Spleen (tissue), 11 donors: ENCODE results near the gene AUP1. TPM values are rescaled to one million over a fixed set of nuclear protein-coding genes. Genes with fewer than 3 reads are reported as not detected.

ENCODE experiments used
- DNase-seq: peaks from one replicate; pipeline ENCODE4 v3.0.0-alpha.2; 2020
- H3K27ac ChIP-seq, 8 donors: fragments of 200-600 bp; sonication (generic) in 7 of 8; 1 replicate in 4 of 8; 2 replicates in 4 of 8; pipeline versions ENCODE4 v1.5.0 to v1.8.0; 2016 to 2021; ENCODE audit warnings: inconsistent platforms in 4 of 8, mild to moderate bottlenecking in 4 of 8, moderate library complexity in 1 of 8
- H3K27me3 ChIP-seq, 7 donors: fragments of 200-600 bp; sonication (generic) in 6 of 7; replicated peaks in 1 of 7; 1 replicate in 4 of 7; 2 replicates in 3 of 7; pipeline versions ENCODE4 v1.5.0 to v1.8.0; 2016 to 2021; ENCODE audit warnings: inconsistent platforms in 3 of 7, mild to moderate bottlenecking in 1 of 7
- H3K36me3 ChIP-seq, 6 donors: fragments of 200-600 bp; sonication (generic) in 5 of 6; 1 replicate in 4 of 6; 2 replicates in 2 of 6; pipeline versions ENCODE4 v1.5.0 to v1.8.0; 2016 to 2021; ENCODE audit warnings: inconsistent platforms in 2 of 6
- H3K4me1 ChIP-seq, 6 donors: fragments of 200-600 bp; sonication (generic) in 5 of 6; 1 replicate in 3 of 6; 2 replicates in 3 of 6; pipeline versions ENCODE4 v1.5.0 to v1.8.0; 2016 to 2021; ENCODE audit warnings: inconsistent platforms in 3 of 6
- H3K4me3 ChIP-seq, 8 donors: fragments of 200-600 bp; sonication (generic) in 7 of 8; 1 replicate in 4 of 8; 2 replicates in 4 of 8; pipeline versions ENCODE4 v1.5.0 to v1.8.0; 2016 to 2021; ENCODE audit warnings: inconsistent platforms in 4 of 8, mild to moderate bottlenecking in 4 of 8, moderate library complexity in 2 of 8
- H3K9me3 ChIP-seq, 8 donors: fragments of 200-600 bp; sonication (generic) in 7 of 8; 1 replicate in 4 of 8; 2 replicates in 4 of 8; pipeline versions ENCODE4 v1.5.0 to v1.8.0; 2016 to 2021; ENCODE audit warnings: inconsistent platforms in 4 of 8
- CTCF ChIP-seq, 11 experiments: fragments of 200-600 bp in 7 of 11; fragments of 450-650 bp in 4 of 11; sonication (generic) in 4 of 11; IDR thresholded peaks in 8 of 11; conservative IDR thresholded peaks in 3 of 11; 1 replicate in 7 of 11; 2 replicates in 4 of 11; pipeline versions ENCODE4 v1.4.0 to v1.8.0; 2016 to 2021; ENCODE audit warnings: antibody characterized with exemption in 11 of 11, inconsistent platforms in 4 of 11, mild to moderate bottlenecking in 1 of 11
- POLR2A ChIP-seq, 3 donors: fragments of 450-650 bp; IDR thresholded peaks; one replicate each; pipeline ENCODE4 v1.5.1; 2017; ENCODE audit warnings: antibody characterized with exemption in 3 of 3, mild to moderate bottlenecking in 1 of 3
- POLR2AphosphoS5 ChIP-seq, 3 donors: sonication (generic); formaldehyde crosslinking; IDR thresholded peaks; one replicate each; pipeline ENCODE4 v1.5.1; 2017; ENCODE audit warnings: antibody characterized with exemption in 3 of 3
- WGBS, 5 donors: extraction: QIAGEN DNeasy Blood & Tissue Kit in 3 of 5; methylation state at CpG; one replicate each; pipeline versions ENCODE4 v1.1.5 to v1.1.7; 2013 to 2018; 5-methylcytosine and 5-hydroxymethylcytosine counted together
- intact Hi-C: fragments of 100-400 bp; cut with DNase I; formaldehyde crosslinking; loops from one replicate; pipeline ENCODE4 v1.15.0; 2023; ENCODE audit warnings: low total_unique reads
- polyA plus RNA-seq, 3 donors: library from polyadenylated mRNA; stranded (reverse); fragments of 200-250 nt; gene quantifications; one replicate each; pipeline ENCODE4 v1.2.1, GENCODE V29; 2013
- total RNA-seq, 7 donors: library from RNA; depleted of rRNA in 3 of 7; stranded (reverse); fragments of >200 nt in 3 of 7; fragmentation: NEBNext Ultra II Directional in 4 of 7; extraction: Animal tissue kit (Norgen Biotek cat#: 25700) in 4 of 7; gene quantifications; one replicate each; pipeline versions ENCODE4 v1.1.0 to v1.2.1, GENCODE V29; 2016 to 2021
- donor health status: healthy with polysubstance abuse.
- donor health status: DM: no; HTN: no; CAD: no; lungs with moderate emphysema.
- donor health status: DM: no; HTN: no; CAD: no.
- donor health status: Bipolar disorder and iron deficiency.
- donor health status: healthy.
- donor health status: DM: no; HTN: no; CAD: no.
- donor health status: DM: yes; HTN: yes; CAD: no.

The AUP1 gene
- total and polyA plus RNA-seq, 10 donors, result 107 to 226 (median 135) TPM

GRCh38 chr2:74530239-74531187 is 1.0 kb upstream of the AUP1 start:
- H3K36me3 ChIP-seq, result peaks cover 0 to 63% (median 40%) of the 10 kb centered on the region in 6 donors
- intact Hi-C loops, result no loop called here
- H3K4me3 ChIP-seq, result peak overlapping the region; percentile 83 to 98 (median 89)
- TF ChIP-seq POLR2A (IDR thresholded peaks at IDR 0.05) (peak in 1 of 3 donors; percentile 5), CTCF (IDR thresholded peaks at IDR 0.05 in 8 of 11, conservative IDR thresholded peaks at IDR 0.05 in 3 of 11) (no peak), POLR2AphosphoS5 (IDR thresholded peaks at IDR 0.05) (peak; percentile 59 to 74 (median 74))
- peak overlapping the region; percentile 90 to 98 (median 95) for H3K27ac ChIP-seq
- H3K27me3 ChIP-seq, result no peaks in the 10 kb centered on the region
- peaks cover 20 to 59% (median 38%) of the 10 kb centered on the region in 6 donors for H3K4me1 ChIP-seq
- DNase-seq, result peak; percentile 93
- no peaks in the 10 kb centered on the region for H3K9me3 ChIP-seq
- WGBS, 5 donors, result 1 to 3% (median 2%) methylated on average over 45 to 54 of the region's 54 CpGs

DNA sequence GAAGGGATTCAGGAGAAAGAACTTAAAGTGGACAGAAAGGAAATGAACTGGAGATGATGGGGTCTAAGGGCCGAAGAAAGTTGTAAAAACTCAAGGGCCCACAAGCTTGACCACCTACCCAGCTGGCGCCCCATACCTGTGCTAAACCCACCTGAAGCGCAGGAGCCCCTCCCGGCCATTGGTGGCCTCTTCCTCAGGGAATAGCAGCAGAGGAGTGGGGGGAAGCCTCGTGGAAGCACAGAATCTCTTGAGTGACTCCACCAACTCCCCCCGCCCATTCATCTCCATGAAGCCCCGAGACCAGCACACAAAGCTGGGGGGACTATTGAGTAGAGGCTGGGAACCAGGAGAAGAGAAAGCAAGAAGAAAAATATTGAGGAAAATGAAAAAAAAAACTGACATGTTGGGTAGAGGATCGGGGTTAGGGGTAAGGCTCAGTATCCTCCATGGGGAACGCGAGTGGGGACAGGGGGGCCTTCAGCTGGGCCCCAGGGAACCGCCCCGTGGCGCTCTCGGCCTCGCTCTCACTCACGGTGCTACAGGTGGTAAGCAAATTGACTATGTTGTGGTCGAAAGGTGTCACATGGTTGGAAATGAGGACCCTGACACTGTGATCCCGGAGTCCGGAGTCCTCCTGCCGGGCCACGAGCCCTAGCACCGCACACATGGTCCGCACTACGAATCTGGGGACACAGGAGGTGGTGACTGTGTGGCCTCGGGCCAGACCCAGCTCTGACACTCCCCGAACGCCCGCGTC is 728 bp downstream of the AUP1 start:
- 15 to 20% (median 17%) methylated on average over 26 to 29 of the region's 29 CpGs for WGBS, 5 donors
- peak overlapping the region; percentile 83 to 98 (median 89) for H3K4me3 ChIP-seq

GRCh38 chr2:74527741-74528140 is 1.8 kb downstream of the AUP1 start:
- Histone ChIP-seq H3K4me3 (peak overlapping the region in 1 of 8 donors; percentile 86), H3K4me1 (peaks cover 20 to 58% (median 38%) of the 10 kb centered on the region in 6 donors), H3K36me3 (peaks cover 0 to 57% (median 35%) of the 10 kb centered on the region in 6 donors), H3K9me3 (no peaks in the 10 kb centered on the region), H3K27ac (no peak overlapping the region), H3K27me3 (no peaks in the 10 kb centered on the region)
- no peak for DNase-seq
- no peak for TF ChIP-seq POLR2AphosphoS5 (IDR thresholded peaks at IDR 0.05)
- no peak for TF ChIP-seq CTCF (IDR thresholded peaks at IDR 0.05 in 8 of 11, conservative IDR thresholded peaks at IDR 0.05 in 3 of 11)
- no peak for TF ChIP-seq POLR2A (IDR thresholded peaks at IDR 0.05)
- intact Hi-C loops, result no loop called here
- WGBS, 5 donors, result 91 to 98% (median 95%) methylated on average over 9 of the region's 9 CpGs

More for the DNA sequence above, 728 bp downstream of the AUP1 start:
- intact Hi-C loops, result no loop called here
- DNase-seq, result no peak
- Histone ChIP-seq H3K4me1 (peaks cover 20 to 59% (median 38%) of the 10 kb centered on the region in 6 donors), H3K9me3 (no peaks in the 10 kb centered on the region), H3K36me3 (peaks cover 0 to 67% (median 43%) of the 10 kb centered on the region in 6 donors), H3K27me3 (no peaks in the 10 kb centered on the region), H3K27ac (peak overlapping the region; percentile 90 to 98 (median 95))
- TF ChIP-seq CTCF (IDR thresholded peaks at IDR 0.05 in 8 of 11, conservative IDR thresholded peaks at IDR 0.05 in 3 of 11) (no peak), POLR2AphosphoS5 (IDR thresholded peaks at IDR 0.05) (no peak), POLR2A (IDR thresholded peaks at IDR 0.05) (no peak)
